ENCODE data around the gene FBXO15.

Gene FBXO15

GRCh38 chr18:74040459-74041332, 106.9 kb downstream of the FBXO15 start:
- DNase-seq, result no peak

GRCh38 chr18:74040008-74040407, 107.6 kb downstream of the FBXO15 start:
- no peak for DNase-seq

DNA sequence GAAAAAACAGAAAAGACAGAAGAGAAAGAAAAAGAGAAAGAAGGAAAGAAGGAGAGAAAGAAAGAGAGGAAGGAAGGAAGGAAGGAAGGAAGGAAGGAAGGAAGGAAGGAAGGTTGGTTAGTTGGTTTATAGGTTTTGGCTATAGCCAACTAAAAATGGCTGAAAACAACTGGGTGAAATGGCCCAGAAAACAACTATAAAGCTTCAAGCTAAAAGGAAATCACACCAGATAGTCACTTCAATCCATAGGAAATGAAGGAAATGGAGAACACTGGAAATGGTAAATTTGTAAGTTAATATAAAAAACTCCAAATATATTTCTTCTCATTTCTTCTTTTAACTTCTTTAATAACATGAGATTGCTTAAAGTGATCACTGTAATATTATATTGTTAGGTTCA, 118.5 kb downstream of the FBXO15 start:
- DNase-seq, result no peak

All from kidney glomerular epithelial cell (primary cell).